Putamen (tissue), 1 donor: Measurements from ENCODE around the gene ADD2.
A peak's percentile ranks its signal among the peaks of the same experiment; 100 is the strongest.
"Not testable (repeated sequence)": the region's sequence is repeated elsewhere in the genome, so short reads cannot be mapped to it uniquely, and the experiment has no call there.

ENCODE experiments used
- DNase-seq: peaks from one replicate; pipeline ENCODE4 v3.0.0-alpha.2; 2016; ENCODE audit warnings: low spot score

Gene ADD2

DNA sequence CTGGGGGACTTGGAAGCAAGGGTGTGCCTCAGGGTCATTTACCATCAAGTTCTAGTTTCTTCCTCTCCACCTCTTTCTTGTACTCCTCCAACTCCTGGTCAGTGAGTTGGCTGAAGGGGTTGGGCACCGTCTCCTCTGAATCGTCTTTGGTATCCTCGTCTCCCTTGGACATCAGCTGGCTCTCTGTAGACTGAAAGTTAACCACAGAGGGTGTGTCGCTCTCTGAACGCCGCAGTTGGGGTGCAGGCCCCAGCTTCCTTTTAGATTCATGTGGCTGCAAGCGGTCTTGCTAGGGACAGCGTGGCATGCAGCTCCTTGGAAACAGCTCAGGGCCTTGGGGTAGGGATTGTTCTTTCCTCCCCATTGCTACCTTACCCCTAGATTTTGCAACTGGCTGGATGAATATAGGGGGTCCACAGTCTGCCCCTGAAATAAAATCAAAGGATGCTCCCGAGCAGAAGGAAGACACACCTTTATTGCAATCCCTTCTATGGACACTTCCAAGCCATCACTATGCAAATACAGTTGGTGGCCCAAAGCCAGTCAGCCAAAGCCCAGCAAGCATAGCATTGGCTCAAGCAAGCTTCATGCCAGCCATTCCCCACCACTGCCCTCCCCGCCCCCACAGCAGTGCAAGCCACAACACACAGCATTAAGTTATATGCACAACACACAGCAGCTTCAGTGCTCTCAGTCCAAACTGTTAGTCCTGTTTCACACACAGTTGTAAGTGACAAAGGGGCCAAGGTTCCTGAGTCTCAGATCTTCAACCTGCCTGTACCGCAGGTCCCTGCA is 93.2 kb downstream of the ADD2 start:
- no peak for DNase-seq

DNA sequence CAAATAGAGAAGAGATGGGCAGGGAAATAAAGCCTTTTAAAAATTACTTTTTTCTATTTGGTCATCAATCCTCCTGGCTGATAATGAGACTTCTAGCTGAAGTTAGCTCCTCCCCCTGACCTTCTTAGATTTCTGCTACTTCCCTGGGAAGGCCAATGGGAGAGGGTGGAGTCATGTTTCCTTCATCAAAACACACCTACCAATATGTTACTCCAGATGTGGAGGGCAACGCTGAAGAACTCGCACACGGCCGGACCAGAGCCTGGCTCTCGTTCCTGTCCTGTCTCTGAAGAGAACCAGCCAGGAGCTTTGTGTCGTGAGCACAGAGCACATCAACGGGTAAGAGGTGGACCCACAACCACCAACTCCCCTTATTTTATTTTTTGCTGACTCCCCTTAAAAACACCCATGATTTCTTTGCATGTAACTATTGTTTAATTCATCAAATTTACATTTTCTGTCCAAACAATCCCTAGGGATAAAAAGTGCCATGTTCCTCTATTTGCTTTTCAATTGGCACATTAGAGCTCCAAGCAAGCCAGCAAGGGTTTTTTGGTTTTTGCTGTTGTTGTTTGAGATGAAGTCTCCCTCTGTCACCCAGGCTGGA is 94.9 kb downstream of the ADD2 start:
- no peak for DNase-seq

DNA sequence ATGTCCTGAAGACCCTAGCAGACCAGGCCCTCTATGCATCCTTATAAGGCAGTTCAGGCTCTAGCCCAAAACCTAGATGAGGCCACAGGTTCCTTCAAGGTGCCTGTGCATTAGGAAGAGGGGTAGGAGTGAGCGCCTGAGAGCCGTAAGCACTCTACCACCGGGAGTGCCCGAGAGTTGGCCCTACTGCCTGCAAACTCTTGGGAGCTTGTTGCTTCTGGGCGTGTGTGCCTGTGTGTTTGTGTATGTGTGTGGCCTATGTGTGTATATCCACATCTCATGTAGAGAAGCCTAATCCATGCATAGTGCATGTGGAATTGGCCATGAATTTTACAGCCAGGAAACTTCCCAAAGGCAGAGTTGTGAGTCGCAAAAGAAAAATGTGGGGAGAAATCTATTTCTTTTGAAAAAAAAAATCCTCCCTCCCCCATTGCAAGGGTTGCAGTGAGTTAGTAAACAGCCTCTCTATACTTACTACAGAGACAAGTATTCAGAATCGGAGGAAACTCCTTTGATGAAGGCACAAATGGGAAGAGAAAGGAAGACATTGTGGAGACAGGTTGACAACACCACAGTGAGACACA is 96.8 kb downstream of the ADD2 start:
- no peak for DNase-seq

- no peak for DNase-seq
Observed at GRCh38 chr2:70670626-70671025, 97.4 kb downstream of the ADD2 start.

DNA sequence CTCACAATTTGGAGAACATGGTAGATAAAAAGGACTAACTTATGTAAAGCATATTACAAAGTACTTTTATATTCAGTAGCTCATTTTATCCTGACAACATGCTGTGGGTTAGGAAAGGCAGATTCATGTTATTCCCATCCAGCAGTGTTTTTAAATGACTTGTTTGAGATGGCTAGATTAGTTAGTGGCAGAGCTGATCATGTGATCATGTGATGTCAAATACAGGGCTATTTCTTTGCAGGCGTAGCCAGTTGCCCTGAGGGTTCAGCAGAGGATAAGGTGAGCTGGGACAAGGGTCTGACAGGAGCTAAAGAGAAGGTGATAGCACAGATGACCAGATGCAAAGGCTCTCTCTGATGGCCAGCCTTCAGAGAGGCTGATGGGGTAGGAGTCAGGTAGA is 97.8 kb downstream of the ADD2 start:
- DNase-seq = no peak

GRCh38 chr2:70668911-70669310 is 99.1 kb downstream of the ADD2 start:
- no peak for DNase-seq

DNA sequence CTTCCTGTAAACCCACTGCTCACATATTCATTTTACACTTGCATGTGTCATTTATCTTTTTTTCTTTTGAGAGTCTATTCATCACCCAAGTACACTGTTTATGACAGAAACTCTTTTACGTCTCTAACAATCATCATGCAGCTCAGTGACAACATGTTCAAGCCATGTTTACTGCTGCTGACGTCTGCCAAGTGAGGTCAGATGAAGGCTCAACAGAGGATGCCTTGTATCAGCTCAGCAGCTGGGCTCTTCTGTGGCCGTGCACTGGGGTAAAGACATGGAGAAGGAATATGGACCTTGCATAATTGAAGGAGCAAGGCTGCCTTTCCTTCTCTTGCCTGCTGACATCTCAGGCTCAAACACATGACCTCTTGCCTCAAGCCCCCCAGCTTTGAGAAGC is 99.6 kb downstream of the ADD2 start:
- DNase-seq = peak; percentile 77

GRCh38 chr2:70664525-70664924 is 103.5 kb downstream of the ADD2 start:
- no peak for DNase-seq

- DNase-seq = no peak
Observed at GRCh38 chr2:70663411-70663810, 104.6 kb downstream of the ADD2 start.

- DNase-seq = no peak
Observed at GRCh38 chr2:70659551-70659950, 108.4 kb downstream of the ADD2 start.

GRCh38 chr2:70658476-70658875 is 109.5 kb downstream of the ADD2 start:
- no peak for DNase-seq

DNA sequence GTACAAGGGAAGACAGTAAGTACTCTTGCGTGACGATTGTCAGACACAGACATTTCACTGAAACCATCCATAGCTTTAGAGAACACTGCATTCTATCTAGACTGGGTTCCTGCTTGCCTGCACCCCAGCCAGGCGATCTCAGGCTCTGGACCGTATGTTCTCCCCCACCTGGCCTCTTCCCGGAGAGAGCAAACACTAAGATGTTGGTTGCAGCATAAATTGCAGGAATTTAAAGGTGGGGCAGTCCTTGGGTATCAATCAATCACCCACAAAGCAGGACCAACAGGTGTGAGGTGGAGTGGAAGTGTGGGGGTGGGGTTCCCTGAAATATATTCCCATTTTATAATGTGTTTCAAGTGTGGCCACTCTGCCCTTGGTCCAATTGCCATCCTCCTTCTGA is 110.8 kb downstream of the ADD2 start:
- no peak for DNase-seq

- DNase-seq = no peak
Observed at GRCh38 chr2:70656421-70657010, 111.5 kb downstream of the ADD2 start.

DNA sequence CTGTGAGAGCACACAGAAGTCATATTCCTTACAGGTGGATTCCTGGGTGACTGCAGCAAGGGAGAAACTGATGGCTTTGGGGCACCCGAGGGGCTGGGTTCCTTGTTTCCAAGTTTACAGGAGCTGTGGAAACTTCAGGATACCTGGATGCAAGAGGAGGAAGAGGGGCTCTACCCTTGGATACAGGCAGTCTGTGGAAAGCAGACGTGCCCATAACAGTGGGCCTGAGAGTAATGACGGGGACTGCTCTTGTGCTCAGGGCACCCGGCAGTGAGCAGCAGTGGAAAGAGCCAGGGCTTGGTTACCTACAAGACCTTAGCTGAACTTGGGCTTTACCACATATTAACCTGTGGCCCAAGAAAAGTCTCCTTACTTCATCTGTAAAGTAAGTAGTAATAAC is 112.2 kb downstream of the ADD2 start:
- DNase-seq = no peak

- DNase-seq = not testable (repeated sequence)
Observed at GRCh38 chr2:70655211-70655610, 112.8 kb downstream of the ADD2 start.

- DNase-seq = no peak
Observed at GRCh38 chr2:70651727-70652126, 116.3 kb downstream of the ADD2 start.

- no peak for DNase-seq
Observed at GRCh38 chr2:70651014-70651413, 117.0 kb downstream of the ADD2 start.

GRCh38 chr2:70648961-70649360 is 119.0 kb downstream of the ADD2 start:
- DNase-seq = no peak

DNA sequence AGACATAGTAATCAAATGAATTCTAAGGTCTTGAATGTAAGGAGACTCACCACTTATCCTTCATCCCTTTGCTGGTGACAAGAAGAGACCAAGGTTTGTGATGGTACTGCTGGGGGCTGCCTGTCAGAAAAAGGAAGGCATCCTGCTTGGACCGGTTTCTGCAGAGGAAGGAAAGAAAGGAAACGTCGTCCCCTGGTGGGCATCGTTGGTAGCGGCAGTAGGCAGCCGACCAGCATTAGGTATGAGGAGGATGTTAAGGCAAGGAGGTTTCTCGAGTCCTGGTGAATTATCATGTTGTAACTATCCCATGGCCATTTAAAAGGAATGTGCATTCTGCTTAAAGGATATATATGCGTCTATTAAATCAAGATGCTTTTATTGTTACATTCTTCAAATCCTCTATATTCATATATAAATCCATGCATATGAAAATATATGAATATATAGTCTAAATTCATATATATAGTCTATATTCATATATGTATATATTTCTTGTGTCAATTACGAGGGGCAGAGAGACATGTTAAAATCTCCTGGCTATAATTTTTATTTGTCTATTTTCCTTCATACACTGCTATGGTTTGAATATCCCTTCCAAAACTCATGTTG is 120.0 kb downstream of the ADD2 start:
- peak; percentile 44 for DNase-seq

GRCh38 chr2:70646420-70646818 is 121.6 kb downstream of the ADD2 start:
- no peak for DNase-seq

DNA sequence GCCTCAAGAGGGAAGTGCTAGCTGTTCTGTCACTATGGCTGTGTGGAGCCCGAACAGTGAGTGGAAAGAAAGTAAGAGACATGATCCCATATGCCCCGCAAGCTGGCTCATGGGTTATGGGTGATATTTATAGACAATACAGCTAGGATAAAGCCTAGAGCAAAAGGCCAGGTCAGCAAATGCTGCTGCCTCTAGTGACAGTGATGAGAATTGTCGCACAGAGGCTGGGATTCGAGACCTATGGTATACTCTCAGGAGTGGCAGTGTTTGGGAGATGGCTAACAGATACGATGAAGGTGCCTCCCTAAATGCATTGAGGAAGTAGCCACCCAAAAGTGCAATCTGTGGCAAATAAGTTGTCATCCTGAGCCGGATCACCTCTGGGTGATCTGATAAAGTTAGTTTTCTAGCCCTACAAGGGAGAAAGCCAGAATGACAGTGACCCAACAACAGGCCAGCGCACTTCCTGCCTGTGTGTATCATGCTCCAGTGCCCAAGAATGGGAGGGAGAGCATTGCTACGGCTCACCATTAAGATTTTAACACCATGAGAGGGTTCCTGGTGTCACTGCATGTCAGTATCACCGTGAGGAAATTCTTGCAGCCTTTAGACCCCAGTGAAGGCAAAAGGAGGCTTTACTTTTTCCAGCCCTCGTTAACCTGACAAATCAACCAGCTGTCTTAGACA is 122.1 kb downstream of the ADD2 start:
- no peak for DNase-seq

- DNase-seq = no peak
Observed at GRCh38 chr2:70643715-70644114, 124.3 kb downstream of the ADD2 start.
